VCaP (cell line): ENCODE results near the gene ERG.
A peak's percentile ranks its signal among the peaks of the same experiment; 100 is the strongest.

Experiments
- H3K27ac ChIP-seq: fragments of 450-650 bp; 2 replicates; pipeline ENCODE4 v1.5.1; 2017
- CTCF ChIP-seq: fragments of 450-650 bp; conservative IDR thresholded peaks from 2 replicates; pipeline ENCODE4 v1.5.1; 2017; ENCODE audit warnings: mild to moderate bottlenecking, moderate library complexity

The ERG gene

GRCh38 chr21:38496224-38496623 lies 2.1 kb downstream of the ERG start:
- H3K27ac ChIP-seq, result peak overlapping the region; percentile 73
- no peak for TF ChIP-seq CTCF

GRCh38 chr21:38495696-38496095 lies 2.6 kb downstream of the ERG start:
- peak overlapping the region; percentile 73 for H3K27ac ChIP-seq
- no peak for TF ChIP-seq CTCF

GRCh38 chr21:38495242-38495641 lies 3.0 kb downstream of the ERG start:
- peak overlapping the region; percentile 73 for H3K27ac ChIP-seq
- TF ChIP-seq CTCF, result no peak

- 0 out of 2 replicates have a peak, but pooled peaks have one; percentile 22 for TF ChIP-seq CTCF
- peak overlapping the region; percentile 73 for H3K27ac ChIP-seq
These were observed 3.6 kb downstream of the ERG start for GRCh38 chr21:38494703-38495102.

GRCh38 chr21:38494251-38494642 lies 4.0 kb downstream of the ERG start:
- no peak for TF ChIP-seq CTCF
- peak overlapping the region; percentile 73 for H3K27ac ChIP-seq

- H3K27ac ChIP-seq, result peak overlapping the region; percentile 73
- TF ChIP-seq CTCF, result no peak
These were observed 4.6 kb downstream of the ERG start for GRCh38 chr21:38493549-38494250.

- peak overlapping the region; percentile 73 for H3K27ac ChIP-seq
- no peak for TF ChIP-seq CTCF
These were observed 6.3 kb downstream of the ERG start for GRCh38 chr21:38492007-38492406.
